SJSA1 (cell line): ENCODE results near the gene SCP2. TPM values are rescaled to one million over a fixed set of nuclear protein-coding genes. Genes with fewer than 3 reads are reported as not detected.
"Not testable (repeated sequence)": the region's sequence is repeated elsewhere in the genome, so short reads cannot be mapped to it uniquely, and the experiment has no call there.

Experiments used
- DNase-seq, 2 experiments: peaks; one replicate each; pipeline ENCODE4 v3.0.0-alpha.2; 2015 to 2020; ENCODE audit warnings: low spot score in 2 of 2, low read depth in 1 of 2
- H3K27ac ChIP-seq: fragments of 250-450 bp; sonication (Bioruptor Pico); 2 replicates; pipeline ENCODE4 v1.5.1; 2020; ENCODE audit warnings: mild to moderate bottlenecking, moderate library complexity
- H3K27me3 ChIP-seq: fragments of 250-450 bp; sonication (Bioruptor Pico); replicated peaks from 2 replicates; pipeline ENCODE4 v1.5.1; 2020; ENCODE audit warnings: mild to moderate bottlenecking, moderate library complexity
- H3K36me3 ChIP-seq: fragments of 250-450 bp; sonication (Bioruptor Pico); 2 replicates; pipeline ENCODE4 v1.5.1; 2020; ENCODE audit warnings: mild to moderate bottlenecking
- H3K4me1 ChIP-seq: fragments of 250-450 bp; sonication (Bioruptor Pico); replicated peaks from 2 replicates; pipeline ENCODE4 v1.6.1; 2021; ENCODE audit warnings: mild to moderate bottlenecking
- H3K4me3 ChIP-seq: fragments of 250-450 bp; sonication (Bioruptor Pico); 2 replicates; pipeline ENCODE4 v1.5.1; 2020; ENCODE audit warnings: mild to moderate bottlenecking
- H3K9me3 ChIP-seq: fragments of 250-450 bp; sonication (Bioruptor Pico); replicated peaks from 2 replicates; pipeline ENCODE4 v1.5.1; 2020; ENCODE audit warnings: mild to moderate bottlenecking
- total RNA-seq: library from RNA; depleted of rRNA; stranded (reverse); fragments of >200 nt; shearing (Covaris generic); gene quantifications from 2 replicates; pipeline ENCODE4 v1.2.3, GENCODE V29; 2014

Gene SCP2
- total RNA-seq, 1 experiment from 2014 or later, result 288 TPM

DNA sequence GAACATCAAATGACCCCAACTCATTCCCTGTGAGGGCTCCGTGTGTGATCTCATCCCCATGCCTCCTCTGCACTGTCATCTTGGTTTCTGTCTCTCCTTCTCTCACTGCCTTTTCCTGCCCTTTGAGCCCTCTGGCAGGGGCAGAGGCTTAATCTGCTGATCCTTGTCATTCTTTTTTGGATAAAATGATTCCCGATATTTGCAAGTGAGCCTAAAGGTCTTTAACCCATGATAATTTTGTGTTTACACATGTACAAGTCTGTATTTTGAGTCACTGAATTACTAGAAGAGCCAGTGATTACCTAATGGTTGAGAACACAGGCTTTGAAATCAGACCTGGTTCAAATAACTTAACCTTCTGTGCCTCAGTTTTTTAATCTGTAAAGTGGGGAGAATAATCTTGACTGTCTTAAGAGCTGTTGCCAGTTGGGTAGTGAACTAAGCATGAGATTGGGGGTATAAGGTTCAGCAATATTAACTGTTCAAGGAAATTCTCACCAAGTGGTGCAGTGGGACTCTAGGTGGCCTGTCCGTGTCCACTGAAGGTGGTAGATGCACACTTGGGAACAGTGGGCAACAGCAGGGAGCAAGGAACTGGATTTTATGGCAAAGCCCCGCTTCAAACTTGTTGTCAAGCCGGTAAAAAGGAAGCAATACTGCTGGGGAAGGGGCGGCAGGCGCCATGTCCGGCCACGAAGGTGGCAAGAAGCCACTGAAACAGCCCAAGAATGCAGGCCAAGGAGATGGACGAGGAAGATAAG lies 7.2 kb upstream of the SCP2 start:
- no peak overlapping the region for H3K4me3 ChIP-seq
- H3K27me3 ChIP-seq, result no peaks in the 10 kb centered on the region
- H3K4me1 ChIP-seq, result peaks cover 7% of the 10 kb centered on the region
- no peak for DNase-seq
- H3K36me3 ChIP-seq, result no peaks in the 10 kb centered on the region
- H3K27ac ChIP-seq, result no peak overlapping the region
- H3K9me3 ChIP-seq, result no peaks in the 10 kb centered on the region; the same call in 1 of the 2 replicates

DNA sequence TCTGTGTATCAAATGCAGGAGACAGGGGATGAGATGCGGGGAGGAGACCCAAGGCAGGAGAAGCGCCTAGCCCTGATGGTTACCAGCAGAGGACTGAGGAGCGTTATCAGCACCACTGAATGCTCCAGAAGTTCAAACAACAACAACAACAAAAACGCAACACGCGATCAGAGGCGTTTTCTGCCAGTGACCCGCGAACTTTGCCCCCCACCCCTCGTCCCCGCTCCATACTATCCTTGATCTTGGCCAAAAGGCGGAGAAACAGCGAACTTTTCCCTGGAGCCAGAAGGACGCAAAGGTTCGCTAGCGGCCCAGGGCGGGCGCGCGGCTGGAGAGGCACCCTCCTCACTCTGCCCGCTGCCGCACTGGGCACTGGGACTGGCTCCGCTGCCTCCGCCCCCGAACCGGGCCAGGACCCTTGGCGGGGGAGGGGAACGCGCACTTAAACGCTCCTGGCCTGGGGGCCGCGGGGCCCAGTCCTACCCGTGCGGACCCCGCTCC lies 6.2 kb upstream of the SCP2 start:
- peak overlapping the region; percentile 38 for H3K4me3 ChIP-seq
- no peak for DNase-seq
- H3K9me3 ChIP-seq, result no peaks in the 10 kb centered on the region; the same call in 1 of the 2 replicates
- no peaks in the 10 kb centered on the region for H3K27me3 ChIP-seq
- H3K27ac ChIP-seq, result no peak overlapping the region
- no peaks in the 10 kb centered on the region for H3K36me3 ChIP-seq
- peaks cover 7% of the 10 kb centered on the region for H3K4me1 ChIP-seq

DNA sequence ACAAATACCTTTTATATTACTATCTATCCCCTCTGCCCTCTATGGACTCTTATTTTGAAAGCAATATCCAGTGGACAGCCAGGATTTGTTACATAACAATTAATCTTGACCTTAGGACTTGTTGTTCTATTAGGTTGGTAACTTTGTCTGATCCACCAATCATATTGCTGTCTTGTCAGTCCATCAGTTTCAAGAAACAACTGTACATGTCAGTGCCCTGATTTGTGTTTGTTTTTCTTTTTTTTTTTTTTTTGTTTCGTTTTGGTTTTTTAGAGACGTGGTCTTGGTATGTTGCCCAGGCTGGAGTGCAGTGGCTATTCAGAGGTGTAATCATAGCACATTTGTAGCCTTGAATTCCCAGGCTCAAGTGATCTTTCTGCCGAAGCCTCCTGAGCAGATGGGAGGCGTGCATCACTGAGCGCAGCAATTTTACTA lies 1.5 kb upstream of the SCP2 start:
- Histone ChIP-seq H3K27me3 (no peaks in the 10 kb centered on the region), H3K4me3 (no peak overlapping the region), H3K4me1 (peaks cover 18% of the 10 kb centered on the region), H3K9me3 (no peaks in the 10 kb centered on the region), H3K36me3 (0 out of 2 replicates have a peak, but pooled peaks cover 4% of the 10 kb centered on the region), H3K27ac (no peak overlapping the region)
- DNase-seq, result peak in 1 of 2 experiments; percentile 11

DNA sequence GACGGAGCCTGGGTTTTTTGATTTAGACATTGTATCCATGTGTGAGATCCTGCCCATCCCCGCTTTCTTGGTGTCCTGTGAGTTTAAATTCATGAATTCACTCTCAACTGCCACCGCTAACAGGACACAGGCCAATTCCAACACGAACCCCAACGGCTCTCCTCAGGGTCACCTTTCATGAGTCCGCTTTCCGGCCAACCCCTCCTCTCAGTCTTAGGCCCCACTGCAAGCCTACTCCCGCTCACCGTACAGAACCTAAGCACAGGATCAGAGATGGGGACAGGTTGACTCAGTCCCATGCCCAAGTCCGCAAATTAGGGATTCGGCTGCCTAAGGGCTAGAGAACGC lies 238 bp upstream of the SCP2 start:
- Histone ChIP-seq H3K4me3 (peak overlapping the region; percentile 69), H3K4me1 (peaks cover 11% of the 10 kb centered on the region), H3K36me3 (peaks cover 8% of the 10 kb centered on the region; the same call in 1 of the 2 replicates), H3K27ac (no peak overlapping the region), H3K9me3 (no peaks in the 10 kb centered on the region), H3K27me3 (no peaks in the 10 kb centered on the region)
- DNase-seq, result no peak

DNA sequence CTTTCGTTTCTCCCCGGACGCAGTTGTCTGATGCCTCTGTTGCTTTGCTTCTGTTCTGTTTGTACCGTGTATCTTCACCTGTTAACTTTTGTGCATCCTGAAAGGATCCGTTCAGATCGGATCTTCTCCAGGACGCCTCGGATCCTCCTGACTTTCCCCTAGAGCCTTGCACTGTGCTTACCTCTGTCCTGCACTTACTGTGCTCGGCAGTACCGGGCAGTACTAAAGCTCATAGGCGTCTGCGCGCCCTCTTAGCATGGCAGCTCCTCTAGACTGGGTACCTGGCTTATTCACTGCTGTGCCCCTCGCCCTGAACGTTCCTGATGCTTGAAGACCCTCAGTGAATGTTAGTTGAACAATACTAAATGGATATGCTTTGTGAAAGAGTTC lies 934 bp downstream of the SCP2 start:
- H3K27ac ChIP-seq, result no peak overlapping the region; the same call in 1 of the 2 replicates
- H3K36me3 ChIP-seq, result peaks cover 8% of the 10 kb centered on the region; the same call in 1 of the 2 replicates
- H3K4me1 ChIP-seq, result peaks cover 11% of the 10 kb centered on the region
- peak overlapping the region; percentile 69 for H3K4me3 ChIP-seq
- H3K27me3 ChIP-seq, result no peaks in the 10 kb centered on the region
- DNase-seq, result peak in 1 of 2 experiments; percentile 62
- H3K9me3 ChIP-seq, result no peaks in the 10 kb centered on the region

DNA sequence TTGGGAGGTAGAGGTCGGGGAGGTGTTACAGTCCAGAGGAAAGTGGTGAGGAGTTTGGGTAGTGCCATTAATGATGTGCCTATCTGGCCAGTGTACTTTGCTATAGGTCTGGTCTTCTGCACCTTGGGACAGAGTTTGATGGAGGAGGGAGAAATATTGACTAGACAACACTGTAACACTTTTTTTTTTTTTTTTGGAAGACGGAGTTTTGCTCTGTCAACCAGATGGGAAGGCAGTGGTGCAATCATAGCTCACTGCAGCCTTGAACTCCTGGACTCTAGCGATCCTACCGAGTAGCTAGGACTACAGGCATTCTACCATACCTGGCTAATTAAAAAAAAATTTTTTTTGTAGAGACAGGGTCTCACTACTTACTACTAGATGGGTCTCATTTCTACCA lies 1.9 kb downstream of the SCP2 start:
- H3K27ac ChIP-seq, result no peak overlapping the region
- no peak for DNase-seq
- H3K36me3 ChIP-seq, result peaks cover 8% of the 10 kb centered on the region; the same call in 1 of the 2 replicates
- H3K4me3 ChIP-seq, result no peak overlapping the region
- H3K4me1 ChIP-seq, result peaks cover 11% of the 10 kb centered on the region
- no peaks in the 10 kb centered on the region for H3K27me3 ChIP-seq
- H3K9me3 ChIP-seq, result no peaks in the 10 kb centered on the region

DNA sequence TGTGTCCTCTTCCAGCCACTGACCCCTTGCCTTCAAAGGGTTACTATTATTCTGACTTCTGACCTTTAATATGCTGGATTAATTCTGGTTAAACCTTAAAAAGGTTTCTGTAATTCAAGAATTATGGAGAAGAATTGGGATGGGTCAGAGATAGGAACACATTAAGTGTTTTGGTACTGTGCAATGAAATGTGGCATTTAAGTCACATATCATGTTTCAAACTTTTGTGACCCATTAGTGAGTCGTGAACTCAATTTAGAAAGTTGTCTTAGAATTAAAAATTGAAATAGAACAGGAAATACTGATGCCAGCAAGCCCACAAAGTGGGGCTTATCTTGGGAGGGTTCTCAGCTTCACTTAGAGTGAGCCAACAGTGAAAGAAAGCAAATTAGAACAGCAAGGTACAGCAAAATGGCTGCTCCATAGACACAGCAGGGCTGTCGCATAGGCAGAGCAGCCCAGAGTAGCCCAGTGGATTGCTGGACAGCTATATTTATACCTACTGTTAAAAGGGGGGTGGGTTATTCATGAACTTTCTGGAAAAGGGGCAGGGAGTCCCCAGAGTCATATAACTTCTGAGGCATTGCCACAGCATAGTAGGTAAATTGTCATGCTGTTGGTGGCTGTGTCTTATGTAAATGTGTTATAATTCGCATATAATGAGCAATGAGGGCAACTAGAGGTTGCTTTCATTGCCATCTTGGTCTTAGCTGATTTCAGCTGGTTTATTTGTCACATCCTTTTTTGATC lies 10.5 kb downstream of the SCP2 start:
- no peak for DNase-seq
- Histone ChIP-seq H3K4me1 (no peaks in the 10 kb centered on the region), H3K9me3 (no peaks in the 10 kb centered on the region), H3K4me3 (no peak overlapping the region), H3K27ac (no peak overlapping the region), H3K27me3 (no peaks in the 10 kb centered on the region), H3K36me3 (no peaks in the 10 kb centered on the region)

DNA sequence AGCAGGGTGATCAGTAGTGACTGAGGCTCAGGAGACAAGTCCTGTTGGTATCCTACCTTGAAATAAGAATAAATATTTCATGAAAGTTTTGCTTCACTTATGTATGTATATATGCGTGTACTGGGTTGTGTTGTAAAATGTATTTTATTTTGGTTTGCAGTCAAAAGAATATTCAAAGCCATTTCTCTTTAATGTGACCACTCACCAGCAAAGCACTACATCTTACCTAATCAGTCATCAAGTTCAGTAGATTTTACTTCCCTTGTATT lies 11.0 kb downstream of the SCP2 start:
- Histone ChIP-seq H3K27me3 (no peaks in the 10 kb centered on the region), H3K27ac (no peak overlapping the region), H3K9me3 (no peaks in the 10 kb centered on the region), H3K4me1 (no peaks in the 10 kb centered on the region), H3K4me3 (no peak overlapping the region), H3K36me3 (no peaks in the 10 kb centered on the region)
- DNase-seq, result no peak

DNA sequence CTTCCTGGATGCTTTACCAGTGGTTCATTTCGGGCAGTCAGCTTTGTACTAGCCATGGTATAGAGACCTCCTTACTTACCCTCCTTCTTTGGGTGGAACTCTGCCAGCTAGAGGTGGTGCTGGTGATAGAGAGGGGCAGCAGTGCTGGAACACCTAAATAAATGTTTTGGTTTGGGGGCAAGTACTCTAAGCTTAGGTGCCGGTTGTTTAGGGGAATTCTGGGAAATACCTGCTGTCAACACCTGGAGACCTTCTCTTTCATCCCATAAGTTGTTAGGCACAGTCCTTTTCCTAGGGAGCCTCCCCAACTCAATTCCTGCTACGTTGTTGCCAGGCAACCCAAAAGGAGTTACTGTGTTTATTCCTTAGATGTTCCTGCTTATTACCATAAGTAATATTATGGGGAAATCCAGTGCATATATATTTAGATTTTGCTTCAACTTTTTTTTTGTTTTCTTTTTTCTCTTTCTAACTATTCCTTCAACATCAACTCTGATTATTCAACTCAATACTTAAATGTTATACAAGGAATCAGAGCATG lies 16.9 kb downstream of the SCP2 start:
- Histone ChIP-seq H3K36me3 (no peaks in the 10 kb centered on the region; the same call in 1 of the 2 replicates), H3K4me3 (no peak overlapping the region), H3K27ac (no peak overlapping the region), H3K9me3 (no peaks in the 10 kb centered on the region), H3K4me1 (no peaks in the 10 kb centered on the region), H3K27me3 (no peaks in the 10 kb centered on the region)
- no peak for DNase-seq

DNA sequence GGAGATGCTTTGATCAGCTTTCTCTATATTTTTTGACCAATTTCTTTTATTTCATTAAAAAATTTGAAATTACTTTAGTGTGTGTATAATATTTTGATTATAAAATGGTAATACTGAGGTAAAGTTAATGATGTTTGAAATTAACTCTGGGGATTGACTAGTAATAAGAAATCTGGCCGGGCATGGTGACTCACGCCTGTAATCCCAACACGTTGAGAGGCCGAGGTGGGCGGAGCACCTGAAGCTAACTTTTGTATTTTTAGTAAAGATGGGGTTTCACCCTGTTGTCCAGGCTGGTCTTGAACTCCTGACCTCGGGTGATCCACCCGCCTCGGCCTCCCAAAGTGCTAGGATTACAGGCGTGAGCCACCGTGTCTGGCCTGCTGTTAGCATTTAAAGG lies 17.5 kb downstream of the SCP2 start:
- Histone ChIP-seq H3K36me3 (peaks cover 3% of the 10 kb centered on the region), H3K4me3 (no peak overlapping the region), H3K9me3 (no peaks in the 10 kb centered on the region), H3K27ac (no peak overlapping the region), H3K4me1 (no peaks in the 10 kb centered on the region), H3K27me3 (no peaks in the 10 kb centered on the region)
- no peak for DNase-seq

DNA sequence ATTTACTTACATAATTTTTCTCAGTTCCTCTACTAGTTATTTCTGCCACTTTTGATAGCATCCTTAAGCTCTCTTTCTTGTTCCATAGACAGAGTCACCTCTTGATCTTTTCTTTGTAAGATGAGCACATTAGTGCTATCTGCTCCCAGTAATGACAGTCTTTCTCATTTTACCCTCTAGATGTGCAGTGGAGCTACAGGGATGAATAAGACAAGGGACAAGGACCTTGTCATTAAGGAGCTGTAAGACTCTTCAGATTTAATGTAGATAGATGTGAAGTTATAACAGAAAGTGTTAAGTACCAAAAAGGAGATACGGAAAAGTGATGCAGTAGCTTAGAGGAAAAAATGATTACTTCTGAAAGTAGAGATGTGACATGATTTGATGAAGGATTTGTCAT lies 20.4 kb downstream of the SCP2 start:
- Histone ChIP-seq H3K4me1 (no peaks in the 10 kb centered on the region), H3K9me3 (no peaks in the 10 kb centered on the region), H3K36me3 (peaks cover 19% of the 10 kb centered on the region), H3K27ac (no peak overlapping the region), H3K4me3 (no peak overlapping the region), H3K27me3 (no peaks in the 10 kb centered on the region)
- no peak for DNase-seq

DNA sequence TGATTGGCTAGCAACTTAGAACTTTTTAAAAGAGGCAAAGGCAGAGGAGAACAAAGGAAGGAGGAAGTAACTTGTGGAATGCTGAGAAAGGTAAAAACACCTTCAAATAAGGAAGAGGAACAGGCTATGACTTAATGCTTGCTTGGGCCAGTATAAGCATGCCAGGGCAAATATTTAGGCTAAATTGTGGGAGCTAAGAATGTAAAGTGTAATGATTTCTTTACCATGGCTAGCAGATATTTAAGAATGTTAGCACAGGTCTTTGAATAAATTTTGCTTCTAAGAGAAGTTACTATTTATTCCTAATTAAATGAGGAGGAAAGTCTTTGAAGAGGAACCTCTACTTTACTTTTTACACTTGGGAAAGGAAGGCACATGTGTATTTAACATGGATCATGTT lies 22.5 kb downstream of the SCP2 start:
- not testable (repeated sequence) for H3K27me3 ChIP-seq, DNase-seq, H3K9me3 ChIP-seq, H3K27ac ChIP-seq, H3K4me1 ChIP-seq, H3K4me3 ChIP-seq
- H3K36me3 ChIP-seq, result peaks cover 24% of the 10 kb centered on the region

DNA sequence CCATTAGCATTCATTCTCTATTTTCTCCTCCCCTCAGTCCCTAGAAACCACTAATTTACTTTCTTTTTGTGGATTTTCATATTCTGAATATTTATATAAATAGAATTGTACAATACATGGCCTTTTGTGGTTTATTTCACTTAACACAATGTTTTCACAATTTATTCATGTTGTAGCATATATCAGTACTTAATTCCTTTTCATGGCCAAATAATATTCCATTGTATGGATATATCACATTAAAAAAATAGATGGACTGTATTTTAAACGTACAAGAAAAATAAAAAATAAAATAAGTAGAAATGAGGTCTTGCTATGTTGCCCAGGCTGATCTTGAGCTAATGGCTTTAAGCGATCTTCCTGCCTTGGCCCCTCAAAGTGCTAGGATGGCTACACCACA lies 25.0 kb downstream of the SCP2 start:
- H3K36me3 ChIP-seq, result peaks cover 28% of the 10 kb centered on the region
- peaks cover 7% of the 10 kb centered on the region; the same call in 1 of the 2 replicates for H3K4me1 ChIP-seq
- DNase-seq, result no peak
- no peaks in the 10 kb centered on the region for H3K27me3 ChIP-seq
- no peak overlapping the region for H3K4me3 ChIP-seq
- no peaks in the 10 kb centered on the region for H3K9me3 ChIP-seq
- H3K27ac ChIP-seq, result no peak overlapping the region
